MCF 10A (cell line): ENCODE measurements around the gene RBM22. TPM values are rescaled to one million over a fixed set of nuclear protein-coding genes. Genes with fewer than 3 reads are reported as not detected.

Experiments used
- BruUV-seq: library from RNA; stranded (reverse); fragments of 400-500 nt; replicated peaks from 2 replicates; lab custom pipeline; 2021; lab: Mats Ljungman, UMichigan
- CTCF ChIA-PET: fragments of 300-600 bp; sonication (Branson Sonifier 250); formaldehyde crosslinking; extraction: SDS; loops from one replicate; lab custom pipeline; 2021; ENCODE audit warnings: antibody characterized with exemption, inconsistent platforms; lab: Yijun Ruan, JAX
- POLR2A ChIA-PET: fragments of 300-600, 350-650 bp; sonication (Branson Sonifier 250); formaldehyde crosslinking; extraction: SDS; loops from one replicate; lab custom pipeline; 2020; ENCODE audit warnings: antibody characterized with exemption, inconsistent platforms; lab: Yijun Ruan, JAX
- DNase-seq: peaks from one replicate; pipeline ENCODE4 v3.0.0-alpha.2; 2018; ENCODE audit not compliant: unreplicated experiment
- H3K27ac Mint-ChIP-seq: one replicate; pipeline ENCODE4 v1.8.0; 2022; ENCODE audit warnings: mild to moderate bottlenecking, low read depth, mixed read lengths; ENCODE audit not compliant: unreplicated experiment
- H3K27me3 Mint-ChIP-seq: one replicate; pipeline ENCODE4 v1.8.0; 2022; ENCODE audit warnings: mixed read lengths; ENCODE audit not compliant: insufficient read depth, unreplicated experiment
- H3K36me3 Mint-ChIP-seq: one replicate; pipeline ENCODE4 v1.8.0; 2022; ENCODE audit warnings: mild to moderate bottlenecking, moderate library complexity, mixed read lengths; ENCODE audit not compliant: insufficient read depth, unreplicated experiment
- H3K4me1 Mint-ChIP-seq: one replicate; pipeline ENCODE4 v1.8.0; 2022; ENCODE audit warnings: mixed read lengths; ENCODE audit not compliant: insufficient read depth, unreplicated experiment
- H3K4me3 Mint-ChIP-seq: one replicate; pipeline ENCODE4 v1.8.0; 2022; ENCODE audit warnings: mild to moderate bottlenecking, moderate library complexity, mixed read lengths; ENCODE audit not compliant: unreplicated experiment
- H3K9me3 Mint-ChIP-seq: one replicate; pipeline ENCODE4 v1.8.0; 2022; ENCODE audit warnings: mixed read lengths; ENCODE audit not compliant: unreplicated experiment
- intact Hi-C: fragments of 100-400 bp; cut with micrococcal nuclease; formaldehyde crosslinking; loops from 2 replicates; pipeline ENCODE4 v1.14.1; 2022
- total RNA-seq: library from RNA; stranded (reverse); gene quantifications from 2 replicates; pipeline ENCODE4 v1.2.3, GENCODE V29; 2022
- TF ChIP-seq, protein P1 (sequence below): fragments of 200-600 bp; IDR thresholded peaks from one replicate; pipeline ENCODE4 v1.8.0; 2022; ENCODE audit warnings: antibody characterized with exemption, mild to moderate bottlenecking; ENCODE audit not compliant: unreplicated experiment

Gene RBM22
- total RNA-seq, 1 experiment from 2014 or later = 66.0 TPM

DNA sequence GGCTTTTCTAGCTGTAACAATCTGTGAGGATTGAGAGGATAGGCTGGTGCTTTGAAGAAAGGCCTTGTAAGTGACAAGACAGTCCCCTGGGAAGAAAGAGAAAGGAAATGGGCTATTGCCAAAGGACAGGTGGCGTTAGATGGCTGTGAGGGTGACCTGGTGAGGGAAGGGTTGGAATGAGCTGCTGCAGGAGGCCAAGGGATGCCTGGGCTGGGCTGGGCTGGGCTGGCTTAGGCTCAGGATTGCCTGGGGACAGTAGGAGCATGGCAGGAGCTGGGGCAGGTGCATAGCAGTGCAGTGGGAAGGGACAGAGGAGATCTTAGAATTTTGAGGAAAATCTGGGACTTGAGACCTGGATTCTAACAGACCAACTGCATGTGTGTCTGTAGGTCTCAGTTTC, 49.5 kb downstream of the RBM22 start:
- Mint-ChIP-seq H3K4me1 (peaks cover 23% of the 10 kb centered on the region), H3K4me3 (no peak overlapping the region), H3K9me3 (no peaks in the 10 kb centered on the region), H3K27ac (peak overlapping the region; percentile 63), H3K36me3 (peaks cover 38% of the 10 kb centered on the region), H3K27me3 (no peaks in the 10 kb centered on the region)
- intact Hi-C loops = no loop called here
- POLR2A ChIA-PET = interaction anchor here (1.1 to 1.2 kb wide), 2 partner anchors 8 to 128 kb away, joined by 4 to 5 read pairs; partner anchors contain the start of gene SMIM3
- DNase-seq = no peak
- TF ChIP-seq, protein P1, sequence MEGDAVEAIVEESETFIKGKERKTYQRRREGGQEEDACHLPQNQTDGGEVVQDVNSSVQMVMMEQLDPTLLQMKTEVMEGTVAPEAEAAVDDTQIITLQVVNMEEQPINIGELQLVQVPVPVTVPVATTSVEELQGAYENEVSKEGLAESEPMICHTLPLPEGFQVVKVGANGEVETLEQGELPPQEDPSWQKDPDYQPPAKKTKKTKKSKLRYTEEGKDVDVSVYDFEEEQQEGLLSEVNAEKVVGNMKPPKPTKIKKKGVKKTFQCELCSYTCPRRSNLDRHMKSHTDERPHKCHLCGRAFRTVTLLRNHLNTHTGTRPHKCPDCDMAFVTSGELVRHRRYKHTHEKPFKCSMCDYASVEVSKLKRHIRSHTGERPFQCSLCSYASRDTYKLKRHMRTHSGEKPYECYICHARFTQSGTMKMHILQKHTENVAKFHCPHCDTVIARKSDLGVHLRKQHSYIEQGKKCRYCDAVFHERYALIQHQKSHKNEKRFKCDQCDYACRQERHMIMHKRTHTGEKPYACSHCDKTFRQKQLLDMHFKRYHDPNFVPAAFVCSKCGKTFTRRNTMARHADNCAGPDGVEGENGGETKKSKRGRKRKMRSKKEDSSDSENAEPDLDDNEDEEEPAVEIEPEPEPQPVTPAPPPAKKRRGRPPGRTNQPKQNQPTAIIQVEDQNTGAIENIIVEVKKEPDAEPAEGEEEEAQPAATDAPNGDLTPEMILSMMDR = no peak
- no TSS peak for BruUV-seq
- CTCF ChIA-PET = interaction anchor here (0.6 to 13.6 kb wide), 8 partner anchors 8 to 195 kb away, joined by 3 to 429 read pairs (median 3); partner anchors contain the start of genes IRGM, RBM22 and SYNPO

DNA sequence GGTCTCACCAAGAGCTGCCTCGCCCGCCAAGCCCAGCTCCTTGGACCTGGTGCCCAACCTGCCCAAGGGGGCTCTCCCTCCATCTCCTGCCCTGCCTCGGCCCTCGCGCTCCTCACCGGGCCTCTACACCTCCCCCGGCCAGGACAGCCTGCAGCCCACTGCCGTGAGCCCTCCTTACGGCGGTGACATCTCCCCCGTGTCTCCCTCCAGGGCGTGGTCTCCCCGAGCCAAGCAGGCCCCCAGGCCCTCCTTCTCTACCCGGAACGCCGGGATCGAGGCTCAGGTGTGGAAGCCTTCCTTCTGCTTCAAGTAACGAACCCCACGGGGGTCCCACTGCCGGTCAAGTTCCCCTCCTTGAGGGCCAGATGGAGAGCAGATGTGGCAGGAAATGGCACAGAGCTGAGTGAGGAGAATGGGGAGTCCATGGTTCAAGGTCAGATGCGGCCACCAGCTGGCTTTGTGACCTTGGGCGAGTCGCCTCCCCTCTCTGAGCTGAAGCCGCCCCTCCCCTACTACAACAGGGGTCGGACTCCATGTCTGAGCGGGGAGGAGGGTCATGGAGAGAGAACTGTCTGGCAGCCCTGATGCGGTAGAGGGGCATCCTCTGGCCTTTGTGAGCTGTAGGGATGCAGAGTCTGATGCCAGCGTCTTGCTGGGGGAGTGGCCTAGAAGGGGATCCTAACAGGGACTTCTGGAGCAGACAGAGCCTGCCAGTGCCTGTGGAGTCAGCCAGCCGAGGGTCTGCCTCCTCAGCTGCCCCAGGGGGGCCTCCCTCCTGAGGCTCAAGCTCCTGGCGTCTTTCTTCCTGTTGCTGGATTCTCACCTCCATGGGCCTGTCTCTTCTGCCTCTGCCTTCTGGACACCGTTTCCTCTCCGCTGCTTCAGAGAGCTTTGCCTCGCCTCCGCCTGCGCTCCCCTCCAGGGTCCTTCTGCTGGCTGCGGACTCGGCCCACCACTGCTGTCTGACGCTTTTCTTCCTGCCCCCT, 50.5 kb downstream of the RBM22 start:
- TF ChIP-seq, protein P1 = no peak
- H3K27me3 Mint-ChIP-seq = no peaks in the 10 kb centered on the region
- peaks cover 38% of the 10 kb centered on the region for H3K36me3 Mint-ChIP-seq
- H3K27ac Mint-ChIP-seq = peak overlapping the region; percentile 19
- no TSS peak for BruUV-seq
- H3K4me3 Mint-ChIP-seq = no peak overlapping the region
- H3K9me3 Mint-ChIP-seq = no peaks in the 10 kb centered on the region
- no peak for DNase-seq
- intact Hi-C loops = no loop called here
- ChIA-PET CTCF (interaction anchor here (0.6 to 5.9 kb wide), 6 partner anchors 7 to 88 kb away, joined by 3 to 85 read pairs (median 5); partner anchors contain the start of genes RBM22 and SYNPO), POLR2A (interaction anchor here (0.7 to 1.2 kb wide), 2 partner anchors 10 to 89 kb away, joined by 3 read pairs; partner anchors contain the start of gene SYNPO)
- peaks cover 29% of the 10 kb centered on the region for H3K4me1 Mint-ChIP-seq

DNA sequence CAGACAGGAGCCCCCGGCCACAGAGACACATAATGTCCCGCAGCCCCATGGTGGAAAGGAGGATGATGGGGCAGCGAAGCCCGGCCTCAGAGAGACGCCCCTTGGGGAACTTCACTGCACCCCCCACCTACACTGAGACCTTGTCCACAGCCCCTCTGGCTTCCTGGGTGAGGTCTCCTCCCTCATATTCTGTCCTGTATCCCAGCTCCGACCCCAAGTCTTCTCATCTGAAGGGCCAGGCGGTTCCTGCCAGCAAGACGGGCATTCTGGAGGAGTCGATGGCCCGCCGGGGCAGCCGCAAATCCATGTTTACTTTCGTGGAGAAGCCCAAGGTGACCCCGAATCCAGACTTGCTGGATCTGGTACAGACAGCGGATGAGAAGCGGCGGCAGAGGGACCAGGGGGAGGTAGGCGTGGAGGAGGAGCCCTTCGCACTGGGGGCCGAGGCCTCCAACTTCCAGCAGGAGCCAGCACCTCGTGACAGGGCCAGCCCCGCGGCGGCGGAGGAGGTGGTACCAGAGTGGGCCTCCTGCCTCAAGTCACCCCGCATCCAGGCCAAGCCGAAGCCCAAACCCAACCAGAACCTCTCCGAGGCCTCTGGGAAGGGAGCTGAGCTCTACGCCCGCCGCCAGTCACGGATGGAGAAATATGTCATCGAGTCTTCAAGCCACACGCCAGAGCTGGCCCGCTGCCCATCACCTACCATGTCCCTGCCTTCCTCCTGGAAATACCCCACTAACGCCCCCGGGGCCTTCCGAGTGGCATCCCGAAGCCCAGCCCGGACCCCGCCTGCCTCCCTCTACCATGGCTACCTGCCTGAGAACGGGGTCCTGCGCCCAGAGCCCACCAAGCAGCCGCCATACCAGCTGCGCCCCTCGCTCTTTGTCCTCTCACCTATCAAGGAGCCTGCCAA, 51.5 kb downstream of the RBM22 start:
- CTCF ChIA-PET = interaction anchor here (1.4 to 4.5 kb wide), 3 partner anchors 51 to 190 kb away, joined by 5 to 37 read pairs (median 7); partner anchors contain the start of gene RBM22
- TF ChIP-seq, protein P1 = no peak
- H3K27ac Mint-ChIP-seq = peak overlapping the region; percentile 19
- DNase-seq = no peak
- H3K27me3 Mint-ChIP-seq = no peaks in the 10 kb centered on the region
- intact Hi-C loops = no loop called here
- H3K4me3 Mint-ChIP-seq = no peak overlapping the region
- BruUV-seq = TSS peak; percentile 33
- H3K4me1 Mint-ChIP-seq = peaks cover 39% of the 10 kb centered on the region
- POLR2A ChIA-PET = interaction anchor here (1.2 kb wide), 1 partner anchor 88 kb away, joined by 3 read pairs; no protein-coding TSS in a partner anchor
- H3K9me3 Mint-ChIP-seq = no peaks in the 10 kb centered on the region
- peaks cover 38% of the 10 kb centered on the region for H3K36me3 Mint-ChIP-seq
